ENCODE data around the gene CDK19. TPM values are rescaled to one million over a fixed set of nuclear protein-coding genes. Genes with fewer than 3 reads are reported as not detected.

CDK19 gene
- total and polyA plus RNA-seq, 10 of the 15 experiments (the other 5 are each of a cell fraction or from before 2014, with no cell fraction given), result 4.6 to 21.4 (median 12.4) TPM

DNA sequence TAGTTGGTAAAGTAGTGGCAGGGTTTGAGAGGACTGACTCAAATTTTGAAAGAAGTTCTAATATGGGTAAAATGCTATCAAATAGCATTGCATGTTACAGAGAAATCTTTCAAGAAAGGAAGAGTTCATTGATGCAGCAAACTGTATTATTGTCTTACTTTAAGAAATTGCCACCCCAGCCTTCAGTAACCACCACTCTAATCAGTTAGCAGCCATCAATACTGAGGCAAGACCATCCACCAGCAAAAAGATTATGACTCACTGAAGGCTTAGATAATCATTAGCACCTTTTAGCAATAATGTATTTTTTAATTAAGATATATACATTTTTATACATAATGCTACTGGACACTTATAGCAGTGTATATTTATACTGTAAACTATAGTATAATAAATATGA is 138.9 kb downstream of the CDK19 start (continued):
- TF ChIP-seq, protein P1, sequence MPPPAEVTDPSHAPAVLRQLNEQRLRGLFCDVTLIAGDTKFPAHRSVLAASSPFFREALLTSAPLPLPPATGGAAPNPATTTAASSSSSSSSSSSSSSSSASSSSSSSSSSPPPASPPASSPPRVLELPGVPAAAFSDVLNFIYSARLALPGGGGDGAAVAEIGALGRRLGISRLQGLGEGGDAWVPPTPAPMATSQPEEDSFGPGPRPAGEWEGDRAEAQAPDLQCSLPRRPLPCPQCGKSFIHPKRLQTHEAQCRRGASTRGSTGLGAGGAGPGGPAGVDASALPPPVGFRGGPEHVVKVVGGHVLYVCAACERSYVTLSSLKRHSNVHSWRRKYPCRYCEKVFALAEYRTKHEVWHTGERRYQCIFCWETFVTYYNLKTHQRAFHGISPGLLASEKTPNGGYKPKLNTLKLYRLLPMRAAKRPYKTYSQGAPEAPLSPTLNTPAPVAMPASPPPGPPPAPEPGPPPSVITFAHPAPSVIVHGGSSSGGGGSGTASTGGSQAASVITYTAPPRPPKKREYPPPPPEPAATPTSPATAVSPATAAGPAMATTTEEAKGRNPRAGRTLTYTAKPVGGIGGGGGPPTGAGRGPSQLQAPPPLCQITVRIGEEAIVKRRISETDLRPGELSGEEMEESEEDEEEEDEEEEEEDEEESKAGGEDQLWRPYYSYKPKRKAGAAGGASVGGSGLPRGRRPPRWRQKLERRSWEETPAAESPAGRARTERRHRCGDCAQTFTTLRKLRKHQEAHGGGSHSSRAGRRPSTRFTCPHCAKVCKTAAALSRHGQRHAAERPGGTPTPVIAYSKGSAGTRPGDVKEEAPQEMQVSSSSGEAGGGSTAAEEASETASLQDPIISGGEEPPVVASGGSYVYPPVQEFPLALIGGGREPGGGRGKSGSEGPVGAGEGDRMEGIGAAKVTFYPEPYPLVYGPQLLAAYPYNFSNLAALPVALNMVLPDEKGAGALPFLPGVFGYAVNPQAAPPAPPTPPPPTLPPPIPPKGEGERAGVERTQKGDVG (CRISPR knock-in tag; IDR thresholded peaks at IDR 0.05), result no peak
- TF ChIP-seq, protein P2, sequence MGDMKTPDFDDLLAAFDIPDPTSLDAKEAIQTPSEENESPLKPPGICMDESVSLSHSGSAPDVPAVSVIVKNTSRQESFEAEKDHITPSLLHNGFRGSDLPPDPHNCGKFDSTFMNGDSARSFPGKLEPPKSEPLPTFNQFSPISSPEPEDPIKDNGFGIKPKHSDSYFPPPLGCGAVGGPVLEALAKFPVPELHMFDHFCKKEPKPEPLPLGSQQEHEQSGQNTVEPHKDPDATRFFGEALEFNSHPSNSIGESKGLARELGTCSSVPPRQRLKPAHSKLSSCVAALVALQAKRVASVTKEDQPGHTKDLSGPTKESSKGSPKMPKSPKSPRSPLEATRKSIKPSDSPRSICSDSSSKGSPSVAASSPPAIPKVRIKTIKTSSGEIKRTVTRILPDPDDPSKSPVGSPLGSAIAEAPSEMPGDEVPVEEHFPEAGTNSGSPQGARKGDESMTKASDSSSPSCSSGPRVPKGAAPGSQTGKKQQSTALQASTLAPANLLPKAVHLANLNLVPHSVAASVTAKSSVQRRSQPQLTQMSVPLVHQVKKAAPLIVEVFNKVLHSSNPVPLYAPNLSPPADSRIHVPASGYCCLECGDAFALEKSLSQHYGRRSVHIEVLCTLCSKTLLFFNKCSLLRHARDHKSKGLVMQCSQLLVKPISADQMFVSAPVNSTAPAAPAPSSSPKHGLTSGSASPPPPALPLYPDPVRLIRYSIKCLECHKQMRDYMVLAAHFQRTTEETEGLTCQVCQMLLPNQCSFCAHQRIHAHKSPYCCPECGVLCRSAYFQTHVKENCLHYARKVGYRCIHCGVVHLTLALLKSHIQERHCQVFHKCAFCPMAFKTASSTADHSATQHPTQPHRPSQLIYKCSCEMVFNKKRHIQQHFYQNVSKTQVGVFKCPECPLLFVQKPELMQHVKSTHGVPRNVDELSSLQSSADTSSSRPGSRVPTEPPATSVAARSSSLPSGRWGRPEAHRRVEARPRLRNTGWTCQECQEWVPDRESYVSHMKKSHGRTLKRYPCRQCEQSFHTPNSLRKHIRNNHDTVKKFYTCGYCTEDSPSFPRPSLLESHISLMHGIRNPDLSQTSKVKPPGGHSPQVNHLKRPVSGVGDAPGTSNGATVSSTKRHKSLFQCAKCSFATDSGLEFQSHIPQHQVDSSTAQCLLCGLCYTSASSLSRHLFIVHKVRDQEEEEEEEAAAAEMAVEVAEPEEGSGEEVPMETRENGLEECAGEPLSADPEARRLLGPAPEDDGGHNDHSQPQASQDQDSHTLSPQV (IDR thresholded peaks at IDR 0.05), result no peak
- TF ChIP-seq, protein P3, sequence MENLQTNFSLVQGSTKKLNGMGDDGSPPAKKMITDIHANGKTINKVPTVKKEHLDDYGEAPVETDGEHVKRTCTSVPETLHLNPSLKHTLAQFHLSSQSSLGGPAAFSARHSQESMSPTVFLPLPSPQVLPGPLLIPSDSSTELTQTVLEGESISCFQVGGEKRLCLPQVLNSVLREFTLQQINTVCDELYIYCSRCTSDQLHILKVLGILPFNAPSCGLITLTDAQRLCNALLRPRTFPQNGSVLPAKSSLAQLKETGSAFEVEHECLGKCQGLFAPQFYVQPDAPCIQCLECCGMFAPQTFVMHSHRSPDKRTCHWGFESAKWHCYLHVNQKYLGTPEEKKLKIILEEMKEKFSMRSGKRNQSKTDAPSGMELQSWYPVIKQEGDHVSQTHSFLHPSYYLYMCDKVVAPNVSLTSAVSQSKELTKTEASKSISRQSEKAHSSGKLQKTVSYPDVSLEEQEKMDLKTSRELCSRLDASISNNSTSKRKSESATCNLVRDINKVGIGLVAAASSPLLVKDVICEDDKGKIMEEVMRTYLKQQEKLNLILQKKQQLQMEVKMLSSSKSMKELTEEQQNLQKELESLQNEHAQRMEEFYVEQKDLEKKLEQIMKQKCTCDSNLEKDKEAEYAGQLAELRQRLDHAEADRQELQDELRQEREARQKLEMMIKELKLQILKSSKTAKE (IDR thresholded peaks at IDR 0.05; ENCODE audit: low read depth, poor library complexity, severe bottlenecking), result no peak

All from GM12878 (cell line).